GM12878 (cell line): ENCODE data around the gene SLC9A7. TPM values are rescaled to one million over a fixed set of nuclear protein-coding genes. Genes with fewer than 3 reads are reported as not detected.

Experiments
- ATAC-seq: fragments of 200-7000 bp; cut with Tn5 transposase; 3 replicates; pipeline ENCODE4 v1.9.1; 2020; ENCODE audit warnings: mild to moderate bottlenecking, moderate library complexity
- BruUV-seq: library from RNA; stranded (reverse); fragments of 400-500 nt; replicated peaks from 2 replicates; lab custom pipeline; 2021; lab: Mats Ljungman, UMichigan
- CTCF ChIA-PET: fragments of 300-600 bp; sonication (Branson Sonifier 250); formaldehyde crosslinking; extraction: SDS; loops from one replicate; lab custom pipeline; 2021; ENCODE audit warnings: inconsistent platforms; lab: Yijun Ruan, JAX
- POLR2A ChIA-PET: fragments of 350-600 bp; formaldehyde crosslinking; extraction: SDS; loops from one replicate; lab custom pipeline; 2021; ENCODE audit warnings: inconsistent platforms; lab: Charles Lee
- RAD21 ChIA-PET: fragments of 300-600 bp; sonication (Branson Sonifier 250); formaldehyde crosslinking; loops from one replicate; lab custom pipeline; 2023; ENCODE audit warnings: antibody characterized with exemption; ENCODE audit not compliant: unreplicated experiment; lab: Charles Lee
- SMC1A ChIA-PET: fragments of 300-600 bp; sonication (Branson Sonifier 250); formaldehyde crosslinking; loops from one replicate; lab custom pipeline; 2023; ENCODE audit not compliant: unreplicated experiment, uncharacterized antibody; lab: Charles Lee
- DNase-seq: peaks from one replicate; pipeline ENCODE4 v3.0.0-alpha.2; 2011; ENCODE audit warnings: low read depth, low spot score
- FAIRE-seq: peaks from 3 replicates; lab custom pipeline; 2011; peaks lifted over from hg19 to GRCh38; lab: Jason Lieb, UNC
- H2AFZ ChIP-seq: 2 replicates; pipeline ENCODE4 v1.6.0; 2011; ENCODE audit warnings: low read depth, low read length, control low read depth; ENCODE audit not compliant: control insufficient read depth
- H3K27ac ChIP-seq: 2 replicates; pipeline ENCODE4 v1.5.1; 2011; ENCODE audit warnings: control low read depth; ENCODE audit not compliant: control insufficient read depth, insufficient read depth
- H3K27me3 ChIP-seq, 2 experiments: replicated peaks in 1 of 2; 2 replicates each; pipeline versions ENCODE4 v1.6.0 to v1.6.1; 2011; ENCODE audit warnings: low read length in 1 of 2; ENCODE audit not compliant: control insufficient read depth in 2 of 2, insufficient read depth in 2 of 2
- H3K36me3 ChIP-seq, 2 experiments: 2 replicates each; pipeline ENCODE4 v1.5.1; 2011; ENCODE audit warnings: low read length in 1 of 2; ENCODE audit not compliant: control insufficient read depth in 2 of 2, insufficient read depth in 2 of 2
- H3K4me1 ChIP-seq: 2 replicates; pipeline ENCODE4 v1.6.1; 2011; ENCODE audit warnings: mild to moderate bottlenecking, low read length, moderate library complexity, mixed read lengths; ENCODE audit not compliant: control insufficient read depth, insufficient read depth
- H3K4me2 ChIP-seq: 2 replicates; pipeline ENCODE4 v1.6.0; 2011; ENCODE audit warnings: control low read depth; ENCODE audit not compliant: control insufficient read depth, insufficient read depth
- H3K4me3 ChIP-seq: fragments of 200-600 bp; sonication (generic); 2 replicates; pipeline ENCODE4 v1.5.1; 2016
- H3K79me2 ChIP-seq: 2 replicates; pipeline ENCODE4 v1.6.0; 2011; ENCODE audit warnings: low read length; ENCODE audit not compliant: control insufficient read depth, insufficient read depth
- H3K9ac ChIP-seq: 2 replicates; pipeline ENCODE4 v1.8.0; 2011; ENCODE audit warnings: low read length, control low read depth, mixed read lengths; ENCODE audit not compliant: control insufficient read depth, insufficient read depth
- H3K9me3 ChIP-seq: replicated peaks from 3 replicates; pipeline ENCODE4 v1.5.1; 2011; ENCODE audit warnings: mild to moderate bottlenecking, low read length; ENCODE audit not compliant: control insufficient read depth, insufficient read depth
- H4K20me1 ChIP-seq: 2 replicates; pipeline ENCODE4 v1.6.0; 2011; ENCODE audit not compliant: control insufficient read depth, insufficient read depth
- CHD4 ChIP-seq: fragments of 200-600 bp; sonication (generic); IDR thresholded peaks from 2 replicates; pipeline ENCODE4 v1.6.1; 2016; ENCODE audit warnings: mild to moderate bottlenecking
- SIX5 ChIP-seq: IDR thresholded peaks from 2 replicates; pipeline ENCODE4 v1.6.1; 2011; ENCODE audit warnings: mild to moderate bottlenecking, low read depth, low read length, moderate library complexity; ENCODE audit not compliant: severe bottlenecking
- WGBS: methylation state at CpG from one replicate; pipeline ENCODE4 v1.1.6; 2016; ENCODE audit warnings: low lambda C conversion rate; ENCODE audit not compliant: insufficient replicate concordance, insufficient coverage; ENCODE audit errors: missing lambda C conversion rate; 5-methylcytosine and 5-hydroxymethylcytosine counted together
- in situ Hi-C: fragments of 300-500 bp; cut with MboI; formaldehyde crosslinking; loops from 9 replicates; pipeline ENCODE4 v1.14.3; 2018; ENCODE audit warnings: mixed read lengths
- intact Hi-C: fragments of 100-400 bp; cut with micrococcal nuclease; formaldehyde crosslinking; loops from one replicate; pipeline ENCODE4 v1.14.2; 2022; ENCODE audit not compliant: unreplicated experiment
- polyA plus RNA-seq, 11 experiments: library from polyadenylated mRNA; depleted of rRNA in 4 of 11; unstranded in 6 of 11; stranded (reverse) in 5 of 11; fragments of >200 nt; fragmentation: Nextera tagmentation in 4 of 11; fragmentation: Illumina TruSeq in 1 of 11; extraction: Ambion mirVana in 4 of 11; extraction: Trizol in 1 of 11; gene quantifications; 1 replicate in 1 of 11; 2 replicates in 10 of 11; pipeline versions ENCODE4 v1.2.1 to v1.2.3, GENCODE V29; 2011 to 2016; ENCODE audit warnings: inconsistent platforms in 2 of 11, missing spikeins in 2 of 11, low read depth in 1 of 11
- total RNA-seq, 4 experiments: library from RNA; depleted of rRNA in 3 of 4; stranded (reverse); fragments of >200 nt in 3 of 4; fragmentation: Illumina TruSeq in 1 of 4; extraction: Trizol in 1 of 4; gene quantifications; 2 replicates each; pipeline versions ENCODE4 v1.2.1 to v1.2.3, GENCODE V29; 2013 to 2021
- TF ChIP-seq, protein P1 (sequence below): fragments of 450-650 bp; IDR thresholded peaks from 2 replicates; pipeline ENCODE4 v1.6.1; 2018; ENCODE audit warnings: borderline replicate concordance, mild to moderate bottlenecking; ENCODE audit not compliant: partially characterized antibody
- TF ChIP-seq, protein P2 (sequence below): IDR thresholded peaks from 2 replicates; pipeline ENCODE4 v1.6.1; 2012; ENCODE audit warnings: low read depth, low read length, improper control_type of control experiment

Gene SLC9A7
- total and polyA plus RNA-seq, 10 of the 15 experiments (the other 5 are each of a cell fraction or from before 2014, with no cell fraction given), result 5.0 to 62.8 (median 30.5) TPM

DNA sequence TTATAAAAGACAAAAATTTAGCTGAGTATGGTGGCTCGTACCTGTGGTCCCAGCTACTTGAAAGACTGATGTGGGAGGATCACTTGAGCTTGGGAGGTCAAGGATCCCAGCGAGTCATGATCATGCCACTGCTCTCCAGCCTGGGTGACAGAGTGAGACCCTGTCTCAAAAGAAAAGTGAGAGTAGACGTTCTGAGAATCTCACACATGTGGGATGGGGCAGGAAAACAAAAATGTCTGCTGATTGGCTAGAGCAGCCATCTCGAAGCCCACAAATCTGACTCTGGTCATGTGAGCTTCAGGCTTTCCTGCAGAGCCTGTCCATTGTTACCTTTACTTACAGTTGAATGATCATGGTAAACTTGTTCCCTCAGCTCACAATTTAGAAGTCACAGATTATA, 23.1 kb upstream of the SLC9A7 start:
- in situ Hi-C loops, result no loop called here
- no peak overlapping the region for H3K9ac ChIP-seq
- H2AFZ ChIP-seq, result peak overlapping the region; percentile 47
- H3K4me3 ChIP-seq, result no peak overlapping the region
- no peak for DNase-seq
- H3K36me3 ChIP-seq, result no peaks in the 10 kb centered on the region
- H3K9me3 ChIP-seq, result no peaks in the 10 kb centered on the region; the same call in 2 of the 3 replicates
- CTCF ChIA-PET, result interaction anchor here (0.9 to 1.1 kb wide), 3 partner anchors 15 to 374 kb away, joined by 3 read pairs; no protein-coding TSS in a partner anchor
- BruUV-seq, result no TSS peak
- H4K20me1 ChIP-seq, result no peaks in the 10 kb centered on the region
- H3K4me2 ChIP-seq, result no peak overlapping the region
- 33% methylated on average over 4 of the region's 4 CpGs for WGBS
- H3K27ac ChIP-seq, result no peak overlapping the region
- no peaks in the 10 kb centered on the region for H3K79me2 ChIP-seq
- ATAC-seq, result no peak
- no peak for FAIRE-seq
- RAD21 ChIA-PET, result interaction anchor here (1.1 to 1.4 kb wide), 2 partner anchors 11 to 73 kb away, joined by 3 to 4 read pairs; no protein-coding TSS in a partner anchor
- TF ChIP-seq SIX5, result no peak
- TF ChIP-seq CHD4, result no peak
- TF ChIP-seq, protein P1, sequence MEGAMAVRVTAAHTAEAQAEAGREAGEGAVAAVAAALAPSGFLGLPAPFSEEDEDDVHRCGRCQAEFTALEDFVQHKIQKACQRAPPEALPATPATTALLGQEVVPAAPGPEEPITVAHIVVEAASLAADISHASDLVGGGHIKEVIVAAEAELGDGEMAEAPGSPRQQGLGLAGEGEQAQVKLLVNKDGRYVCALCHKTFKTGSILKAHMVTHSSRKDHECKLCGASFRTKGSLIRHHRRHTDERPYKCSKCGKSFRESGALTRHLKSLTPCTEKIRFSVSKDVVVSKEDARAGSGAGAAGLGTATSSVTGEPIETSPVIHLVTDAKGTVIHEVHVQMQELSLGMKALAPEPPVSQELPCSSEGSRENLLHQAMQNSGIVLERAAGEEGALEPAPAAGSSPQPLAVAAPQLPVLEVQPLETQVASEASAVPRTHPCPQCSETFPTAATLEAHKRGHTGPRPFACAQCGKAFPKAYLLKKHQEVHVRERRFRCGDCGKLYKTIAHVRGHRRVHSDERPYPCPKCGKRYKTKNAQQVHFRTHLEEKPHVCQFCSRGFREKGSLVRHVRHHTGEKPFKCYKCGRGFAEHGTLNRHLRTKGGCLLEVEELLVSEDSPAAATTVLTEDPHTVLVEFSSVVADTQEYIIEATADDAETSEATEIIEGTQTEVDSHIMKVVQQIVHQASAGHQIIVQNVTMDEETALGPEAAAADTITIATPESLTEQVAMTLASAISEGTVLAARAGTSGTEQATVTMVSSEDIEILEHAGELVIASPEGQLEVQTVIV, result no peak
- TF ChIP-seq, protein P2, sequence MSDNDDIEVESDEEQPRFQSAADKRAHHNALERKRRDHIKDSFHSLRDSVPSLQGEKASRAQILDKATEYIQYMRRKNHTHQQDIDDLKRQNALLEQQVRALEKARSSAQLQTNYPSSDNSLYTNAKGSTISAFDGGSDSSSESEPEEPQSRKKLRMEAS, result no peak
- TF ChIP-seq, all 136 proteins: peak for 0
- Histone ChIP-seq H3K27me3 (no peaks in the 10 kb centered on the region), H3K4me1 (peaks cover 8% of the 10 kb centered on the region; the same call in 1 of the 2 replicates)
- POLR2A ChIA-PET, result no interaction called here
- SMC1A ChIA-PET, result interaction anchor here (0.6 to 1.7 kb wide), 8 partner anchors 8 to 133 kb away, joined by 3 to 7 read pairs (median 4); no protein-coding TSS in a partner anchor
- intact Hi-C loops, result no loop called here
